ENCODE results near the gene MEX3D.
"Not testable (repeated sequence)": the region's sequence is repeated elsewhere in the genome, so short reads cannot be mapped to it uniquely, and the experiment has no call there.

- not testable (repeated sequence) for TF ChIP-seq CTCF, POLR2A (IDR thresholded peaks at IDR 0.05)
Measured at GRCh38 chr19:1535699-1536098, 32.4 kb downstream of the MEX3D start.

Data from sigmoid colon (tissue), 3 donors.